Measurements from ENCODE around the gene SCAPER. TPM values are rescaled to one million over a fixed set of nuclear protein-coding genes. Genes with fewer than 3 reads are reported as not detected.

The SCAPER gene
- total and polyA plus RNA-seq, 4 donors = 3.3 to 18.0 (median 9.9) TPM

DNA sequence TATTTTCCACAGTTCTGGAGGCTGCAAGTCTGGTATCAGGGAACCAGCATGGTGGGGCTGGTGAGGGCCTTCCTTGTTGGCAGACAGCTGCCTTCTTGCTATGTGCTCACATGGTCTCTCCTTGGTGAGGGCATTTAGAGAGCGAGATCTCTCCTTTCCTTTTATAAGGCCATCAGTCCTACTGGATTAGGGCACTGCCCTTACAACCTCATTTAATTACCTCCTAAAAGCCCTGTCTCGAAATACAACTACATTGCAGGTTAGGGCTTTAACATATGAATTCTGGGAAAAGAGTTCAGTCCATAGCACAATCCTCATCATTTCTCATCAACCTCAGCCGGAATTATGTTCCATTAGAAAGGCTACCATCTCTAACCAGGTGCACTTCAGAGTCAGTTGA, 546.7 kb downstream of the SCAPER start:
- H3K9me3 ChIP-seq (ENCODE audit: control insufficient read depth in 4 of 4, low read length in 3 of 4) = no peaks in the 10 kb centered on the region
- no peak overlapping the region for H3K9ac ChIP-seq (ENCODE audit: low read depth in 1 of 2, low read length in 2 of 2)

DNA sequence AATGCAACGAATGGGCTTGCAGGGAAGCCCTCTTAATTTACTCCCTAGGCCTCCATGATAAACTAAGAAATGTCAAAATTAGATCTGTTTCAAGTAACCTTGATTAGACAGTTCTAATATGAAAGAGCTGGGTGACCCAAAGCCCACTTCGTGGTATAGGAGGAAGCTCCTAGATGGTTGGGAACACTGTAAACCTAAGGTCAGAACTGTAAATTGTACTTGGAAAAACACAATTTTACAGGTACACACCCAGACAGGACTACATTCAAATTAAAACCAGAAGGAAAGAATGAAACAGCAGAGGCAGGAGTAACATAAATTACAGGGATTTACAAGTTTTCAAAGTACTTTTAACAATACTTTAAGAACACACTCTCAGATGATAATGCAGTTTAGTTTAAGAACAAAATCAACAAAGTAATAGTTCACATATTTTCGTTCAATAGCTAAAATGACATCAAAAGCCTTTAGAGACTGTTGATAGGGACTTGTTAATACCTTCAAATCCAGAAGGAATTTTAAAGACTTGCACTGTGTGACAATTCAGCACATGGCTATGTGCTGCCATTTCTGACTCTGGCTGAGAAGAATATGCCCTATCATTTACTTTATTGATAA, 550.2 kb downstream of the SCAPER start:
- no peaks in the 10 kb centered on the region for H3K27me3 ChIP-seq (ENCODE audit: control insufficient read depth in 4 of 4, insufficient read depth in 4 of 4, low read length in 3 of 4)
- H3K36me3 ChIP-seq (ENCODE audit: control insufficient read depth in 4 of 4, insufficient read depth in 3 of 4, low read depth in 1 of 4, low read length in 3 of 4) = no peaks in the 10 kb centered on the region
- 86% methylated on average over 3 of the region's 3 CpGs for WGBS
- H3K4me1 ChIP-seq (ENCODE audit: control insufficient read depth in 4 of 4, insufficient read depth in 4 of 4, low read length in 3 of 4) = no peaks in the 10 kb centered on the region
- no peak for DNase-seq (ENCODE audit: low spot score)
- H3K4me3 ChIP-seq (ENCODE audit: low read depth in 1 of 3, low read length in 3 of 3) = no peak overlapping the region
- TF ChIP-seq, protein P1, sequence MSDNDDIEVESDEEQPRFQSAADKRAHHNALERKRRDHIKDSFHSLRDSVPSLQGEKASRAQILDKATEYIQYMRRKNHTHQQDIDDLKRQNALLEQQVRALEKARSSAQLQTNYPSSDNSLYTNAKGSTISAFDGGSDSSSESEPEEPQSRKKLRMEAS (IDR thresholded peaks at IDR 0.05) = no peak
- TF ChIP-seq NR2F2 (IDR thresholded peaks at IDR 0.05) (no peak), EGR1 (IDR thresholded peaks at IDR 0.05; ENCODE audit: low read depth in 2 of 2) (no peak), FOXA2 (IDR thresholded peaks at IDR 0.05) (no peak), HNF4A (conservative IDR thresholded peaks at IDR 0.05) (no peak), GABPA (IDR thresholded peaks at IDR 0.05 in 1 of 2, conservative IDR thresholded peaks at IDR 0.05 in 1 of 2) (no peak), FOXA1 (IDR thresholded peaks at IDR 0.05) (no peak)
- no peak overlapping the region for H3K27ac ChIP-seq (ENCODE audit: low read depth in 1 of 2, low read length in 2 of 2)
- H3K9me3 ChIP-seq (ENCODE audit: control insufficient read depth in 4 of 4, low read length in 3 of 4) = no peaks in the 10 kb centered on the region
- H3K9ac ChIP-seq (ENCODE audit: low read depth in 1 of 2, low read length in 2 of 2) = no peak overlapping the region

More for the DNA sequence above, 546.7 kb downstream of the SCAPER start:
- TF ChIP-seq FOXA1 (IDR thresholded peaks at IDR 0.05) = no peak
- no peak for TF ChIP-seq NR2F2 (IDR thresholded peaks at IDR 0.05)
- TF ChIP-seq HNF4A (conservative IDR thresholded peaks at IDR 0.05) = no peak
- no peak for TF ChIP-seq TAF1 (conservative IDR thresholded peaks at IDR 0.05)
- TF ChIP-seq RAD21 (IDR thresholded peaks at IDR 0.05) = no peak
- Histone ChIP-seq H3K4me3 (ENCODE audit: low read depth in 1 of 3, low read length in 3 of 3) (no peak overlapping the region), H3K4me1 (ENCODE audit: control insufficient read depth in 4 of 4, insufficient read depth in 4 of 4, low read length in 3 of 4) (no peaks in the 10 kb centered on the region), H3K36me3 (ENCODE audit: control insufficient read depth in 4 of 4, insufficient read depth in 3 of 4, low read depth in 1 of 4, low read length in 3 of 4) (no peaks in the 10 kb centered on the region), H3K27me3 (ENCODE audit: control insufficient read depth in 4 of 4, insufficient read depth in 4 of 4, low read length in 3 of 4) (no peaks in the 10 kb centered on the region), H3K27ac (ENCODE audit: low read depth in 1 of 2, low read length in 2 of 2) (no peak overlapping the region)
- 93% methylated on average over 3 of the region's 3 CpGs for WGBS
- DNase-seq (ENCODE audit: low spot score) = no peak

DNA sequence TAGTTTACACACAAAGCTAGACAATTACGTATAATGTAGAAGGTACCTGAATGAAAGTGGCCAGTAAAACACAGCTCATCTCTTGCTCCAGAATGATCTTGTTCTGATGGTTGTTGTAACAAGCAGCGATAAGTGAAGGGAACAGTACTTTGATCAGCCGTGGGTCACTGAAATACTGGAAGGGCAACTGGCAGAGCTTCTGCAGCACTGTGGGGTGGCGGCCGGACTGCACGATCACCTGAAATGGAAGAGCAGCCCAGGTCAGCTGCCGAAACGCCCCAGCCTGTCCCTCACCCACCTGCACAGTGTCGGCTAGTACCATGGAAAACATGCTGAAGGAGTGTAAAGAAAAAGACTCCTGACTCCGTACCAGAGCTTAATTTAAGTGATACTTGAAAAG, 551.2 kb downstream of the SCAPER start:
- H3K4me3 ChIP-seq (ENCODE audit: low read depth in 1 of 3, low read length in 3 of 3) = no peak overlapping the region
- H3K36me3 ChIP-seq (ENCODE audit: control insufficient read depth in 4 of 4, insufficient read depth in 3 of 4, low read depth in 1 of 4, low read length in 3 of 4) = peaks cover 0 to 2% (median 0%) of the 10 kb centered on the region in 4 donors
- DNase-seq (ENCODE audit: low spot score) = no peak
- no peaks in the 10 kb centered on the region for H3K4me1 ChIP-seq (ENCODE audit: control insufficient read depth in 4 of 4, insufficient read depth in 4 of 4, low read length in 3 of 4)
- no peaks in the 10 kb centered on the region for H3K27me3 ChIP-seq (ENCODE audit: control insufficient read depth in 4 of 4, insufficient read depth in 4 of 4, low read length in 3 of 4)
- WGBS = 70% methylated on average over 10 of the region's 10 CpGs
- no peak overlapping the region for H3K27ac ChIP-seq (ENCODE audit: low read depth in 1 of 2, low read length in 2 of 2)
- no peak overlapping the region for H3K9ac ChIP-seq (ENCODE audit: low read depth in 1 of 2, low read length in 2 of 2)
- no peaks in the 10 kb centered on the region for H3K9me3 ChIP-seq (ENCODE audit: control insufficient read depth in 4 of 4, low read length in 3 of 4)
- TF ChIP-seq YY1 (IDR thresholded peaks at IDR 0.05) (peak; percentile 45), RXRA (IDR thresholded peaks at IDR 0.05) (peak in 1 of 2 donors; percentile 76), JUND (IDR thresholded peaks at IDR 0.05) (no peak), HNF4A (conservative IDR thresholded peaks at IDR 0.05) (peak; percentile 31 to 79)

DNA sequence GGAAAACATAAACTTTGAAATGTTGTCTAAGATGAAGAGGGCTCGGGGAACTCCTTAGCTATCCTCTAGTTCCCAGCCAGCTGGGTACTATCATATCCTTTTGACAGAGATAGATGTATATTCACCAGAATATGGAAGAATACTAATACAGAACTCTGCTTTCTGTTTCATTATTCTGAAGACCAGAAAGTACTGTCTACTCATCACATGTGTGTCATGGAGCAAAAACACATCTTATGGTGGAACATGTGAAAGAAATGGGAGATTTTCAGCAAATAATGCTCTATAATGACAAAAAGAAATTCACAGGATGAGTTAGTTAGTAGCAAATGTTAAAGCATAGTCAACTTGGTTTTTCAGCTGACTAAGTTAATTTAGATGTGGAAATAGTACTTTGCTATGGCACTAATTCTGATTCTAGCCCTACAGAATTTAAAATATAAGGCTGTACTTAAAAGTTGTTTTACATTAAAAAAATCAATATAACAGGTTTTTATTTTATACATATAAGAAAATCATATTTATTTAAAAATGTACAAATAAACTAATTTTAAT, 552.0 kb downstream of the SCAPER start:
- 92% methylated on average over 1 of the region's 1 CpG for WGBS
- no peaks in the 10 kb centered on the region for H3K27me3 ChIP-seq (ENCODE audit: control insufficient read depth in 4 of 4, insufficient read depth in 4 of 4, low read length in 3 of 4)
- TF ChIP-seq NR2F2 (IDR thresholded peaks at IDR 0.05) = no peak
- no peak for TF ChIP-seq HNF4A (conservative IDR thresholded peaks at IDR 0.05)
- TF ChIP-seq, protein P2, sequence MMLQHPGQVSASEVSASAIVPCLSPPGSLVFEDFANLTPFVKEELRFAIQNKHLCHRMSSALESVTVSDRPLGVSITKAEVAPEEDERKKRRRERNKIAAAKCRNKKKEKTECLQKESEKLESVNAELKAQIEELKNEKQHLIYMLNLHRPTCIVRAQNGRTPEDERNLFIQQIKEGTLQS (IDR thresholded peaks at IDR 0.05) = no peak
- TF ChIP-seq HNF4G (IDR thresholded peaks at IDR 0.05) = no peak
- no peak for TF ChIP-seq FOXA2 (IDR thresholded peaks at IDR 0.05)
- TF ChIP-seq, protein P1 (IDR thresholded peaks at IDR 0.05) = no peak
- TF ChIP-seq EGR1 (IDR thresholded peaks at IDR 0.05; ENCODE audit: low read depth in 2 of 2) = no peak
- no peak for TF ChIP-seq RAD21 (IDR thresholded peaks at IDR 0.05)
- TF ChIP-seq, protein P3, sequence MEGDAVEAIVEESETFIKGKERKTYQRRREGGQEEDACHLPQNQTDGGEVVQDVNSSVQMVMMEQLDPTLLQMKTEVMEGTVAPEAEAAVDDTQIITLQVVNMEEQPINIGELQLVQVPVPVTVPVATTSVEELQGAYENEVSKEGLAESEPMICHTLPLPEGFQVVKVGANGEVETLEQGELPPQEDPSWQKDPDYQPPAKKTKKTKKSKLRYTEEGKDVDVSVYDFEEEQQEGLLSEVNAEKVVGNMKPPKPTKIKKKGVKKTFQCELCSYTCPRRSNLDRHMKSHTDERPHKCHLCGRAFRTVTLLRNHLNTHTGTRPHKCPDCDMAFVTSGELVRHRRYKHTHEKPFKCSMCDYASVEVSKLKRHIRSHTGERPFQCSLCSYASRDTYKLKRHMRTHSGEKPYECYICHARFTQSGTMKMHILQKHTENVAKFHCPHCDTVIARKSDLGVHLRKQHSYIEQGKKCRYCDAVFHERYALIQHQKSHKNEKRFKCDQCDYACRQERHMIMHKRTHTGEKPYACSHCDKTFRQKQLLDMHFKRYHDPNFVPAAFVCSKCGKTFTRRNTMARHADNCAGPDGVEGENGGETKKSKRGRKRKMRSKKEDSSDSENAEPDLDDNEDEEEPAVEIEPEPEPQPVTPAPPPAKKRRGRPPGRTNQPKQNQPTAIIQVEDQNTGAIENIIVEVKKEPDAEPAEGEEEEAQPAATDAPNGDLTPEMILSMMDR (IDR thresholded peaks at IDR 0.05; ENCODE audit: low read depth, low read length, missing input control) = no peak
- TF ChIP-seq, protein P4, sequence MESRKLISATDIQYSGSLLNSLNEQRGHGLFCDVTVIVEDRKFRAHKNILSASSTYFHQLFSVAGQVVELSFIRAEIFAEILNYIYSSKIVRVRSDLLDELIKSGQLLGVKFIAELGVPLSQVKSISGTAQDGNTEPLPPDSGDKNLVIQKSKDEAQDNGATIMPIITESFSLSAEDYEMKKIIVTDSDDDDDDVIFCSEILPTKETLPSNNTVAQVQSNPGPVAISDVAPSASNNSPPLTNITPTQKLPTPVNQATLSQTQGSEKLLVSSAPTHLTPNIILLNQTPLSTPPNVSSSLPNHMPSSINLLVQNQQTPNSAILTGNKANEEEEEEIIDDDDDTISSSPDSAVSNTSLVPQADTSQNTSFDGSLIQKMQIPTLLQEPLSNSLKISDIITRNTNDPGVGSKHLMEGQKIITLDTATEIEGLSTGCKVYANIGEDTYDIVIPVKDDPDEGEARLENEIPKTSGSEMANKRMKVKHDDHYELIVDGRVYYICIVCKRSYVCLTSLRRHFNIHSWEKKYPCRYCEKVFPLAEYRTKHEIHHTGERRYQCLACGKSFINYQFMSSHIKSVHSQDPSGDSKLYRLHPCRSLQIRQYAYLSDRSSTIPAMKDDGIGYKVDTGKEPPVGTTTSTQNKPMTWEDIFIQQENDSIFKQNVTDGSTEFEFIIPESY (IDR thresholded peaks at IDR 0.05) = no peak
- no peak for TF ChIP-seq TAF1 (conservative IDR thresholded peaks at IDR 0.05)
- TF ChIP-seq JUND (IDR thresholded peaks at IDR 0.05) = no peak

More for the DNA sequence above, 552.0 kb downstream of the SCAPER start:
- DNase-seq (ENCODE audit: low spot score) = no peak
- Histone ChIP-seq H3K9me3 (ENCODE audit: control insufficient read depth in 4 of 4, low read length in 3 of 4) (no peaks in the 10 kb centered on the region), H3K4me3 (ENCODE audit: low read depth in 1 of 3, low read length in 3 of 3) (no peak overlapping the region), H3K9ac (ENCODE audit: low read depth in 1 of 2, low read length in 2 of 2) (no peak overlapping the region), H3K4me1 (ENCODE audit: control insufficient read depth in 4 of 4, insufficient read depth in 4 of 4, low read length in 3 of 4) (no peaks in the 10 kb centered on the region), H3K36me3 (ENCODE audit: control insufficient read depth in 4 of 4, insufficient read depth in 3 of 4, low read depth in 1 of 4, low read length in 3 of 4) (peaks cover 0 to 2% (median 0%) of the 10 kb centered on the region in 4 donors), H3K27ac (ENCODE audit: low read depth in 1 of 2, low read length in 2 of 2) (no peak overlapping the region)
